ENCODE data around the gene ST6GALNAC2. TPM values are rescaled to one million over a fixed set of nuclear protein-coding genes. Genes with fewer than 3 reads are reported as not detected.
A peak's percentile ranks its signal among the peaks of the same experiment; 100 is the strongest.

ST6GALNAC2 gene
- total RNA-seq, 4 donors from 2014 or later, result 8.7 to 17.8 (median 13.3) TPM

GRCh38 chr17:76546556-76547182, 39.0 kb downstream of the ST6GALNAC2 start:
- Histone ChIP-seq H3K4me3 (no peak overlapping the region), H3K4me1 (peaks cover 35 to 54% (median 48%) of the 10 kb centered on the region in 4 donors), H3K27me3 (peaks cover 0 to 14% (median 0%) of the 10 kb centered on the region in 4 donors), H3K36me3 (peaks cover 0 to 4% (median 0%) of the 10 kb centered on the region in 4 donors), H3K27ac (replicated peaks in 1 of 4) (no peak overlapping the region), H3K9me3 (no peaks in the 10 kb centered on the region)
- no peak for DNase-seq (ENCODE audit: extremely low spot score)
- intact Hi-C loops (cut with DNase I), result no loop called here
- 68% methylated on average over 10 of the region's 11 CpGs for WGBS
- TF ChIP-seq CTCF (IDR thresholded peaks at IDR 0.05) (no peak), EP300 (IDR thresholded peaks at IDR 0.05) (no peak), POLR2AphosphoS5 (IDR thresholded peaks at IDR 0.05) (no peak), POLR2A (IDR thresholded peaks at IDR 0.05; ENCODE audit: low read depth) (no peak)

GRCh38 chr17:76545918-76546555, 39.6 kb downstream of the ST6GALNAC2 start:
- Histone ChIP-seq H3K9me3 (no peaks in the 10 kb centered on the region), H3K27me3 (peaks cover 0 to 14% (median 0%) of the 10 kb centered on the region in 4 donors), H3K4me3 (no peak overlapping the region), H3K4me1 (peaks cover 41 to 61% (median 51%) of the 10 kb centered on the region in 4 donors), H3K36me3 (peaks cover 0 to 4% (median 0%) of the 10 kb centered on the region in 4 donors), H3K27ac (replicated peaks in 1 of 4) (no peak overlapping the region)
- TF ChIP-seq POLR2A (IDR thresholded peaks at IDR 0.05; ENCODE audit: low read depth) (no peak), CTCF (IDR thresholded peaks at IDR 0.05) (no peak), POLR2AphosphoS5 (IDR thresholded peaks at IDR 0.05) (no peak), EP300 (IDR thresholded peaks at IDR 0.05) (no peak)
- DNase-seq (ENCODE audit: extremely low spot score), result no peak
- intact Hi-C loops (cut with DNase I), result no loop called here
- 79% methylated on average over 6 of the region's 13 CpGs for WGBS

GRCh38 chr17:76544546-76545365, 40.9 kb downstream of the ST6GALNAC2 start:
- 47% methylated on average over 21 of the region's 24 CpGs for WGBS
- Histone ChIP-seq H3K9me3 (no peaks in the 10 kb centered on the region), H3K36me3 (peaks cover 0 to 4% (median 0%) of the 10 kb centered on the region in 4 donors), H3K4me1 (peaks cover 54 to 73% (median 61%) of the 10 kb centered on the region in 4 donors), H3K4me3 (no peak overlapping the region), H3K27ac (replicated peaks in 1 of 4) (peak overlapping the region; percentile 23 to 56 (median 30)), H3K27me3 (peaks cover 0 to 18% (median 0%) of the 10 kb centered on the region in 4 donors)
- DNase-seq (ENCODE audit: extremely low spot score), result no peak
- TF ChIP-seq POLR2AphosphoS5 (IDR thresholded peaks at IDR 0.05) (peak; percentile 22 to 32), POLR2A (IDR thresholded peaks at IDR 0.05; ENCODE audit: low read depth) (no peak)
- intact Hi-C loops (cut with DNase I), result no loop called here

- H3K36me3 ChIP-seq, result peaks cover 0 to 4% (median 0%) of the 10 kb centered on the region in 4 donors
- intact Hi-C loops (cut with DNase I), result no loop called here
- DNase-seq (ENCODE audit: extremely low spot score), result no peak
- H3K4me3 ChIP-seq, result no peak overlapping the region
- peaks cover 0 to 23% (median 0%) of the 10 kb centered on the region in 4 donors for H3K27me3 ChIP-seq
- no peaks in the 10 kb centered on the region for H3K9me3 ChIP-seq
- 43% methylated on average over 20 of the region's 22 CpGs for whole genome bisulfite sequencing
- peak overlapping the region in 3 of 4 donors; percentile 28 to 56 (median 33) for H3K27ac ChIP-seq (replicated peaks in 1 of 4)
- peaks cover 56 to 79% (median 65%) of the 10 kb centered on the region in 4 donors for H3K4me1 ChIP-seq
- TF ChIP-seq POLR2A (IDR thresholded peaks at IDR 0.05; ENCODE audit: low read depth) (no peak), POLR2AphosphoS5 (IDR thresholded peaks at IDR 0.05) (no peak), EP300 (IDR thresholded peaks at IDR 0.05) (no peak), CTCF (IDR thresholded peaks at IDR 0.05) (no peak)
These were observed 41.7 kb downstream of the ST6GALNAC2 start for GRCh38 chr17:76543826-76544545.

Measured in esophagus muscularis mucosa (tissue), 4 donors.